A549 (cell line): ENCODE measurements around the gene EIF4EBP3.

Source experiments
- CEBPB ChIP-seq, 2 experiments: fragments of >200 bp in 1 of 2; sonication (Bioruptor Twin) in 1 of 2; formaldehyde crosslinking in 1 of 2; IDR thresholded peaks; 2 replicates each; pipeline ENCODE4 v1.6.1; 2012 to 2016
- CTCF ChIP-seq: fragments of >200 bp; sonication (Bioruptor Twin); formaldehyde crosslinking; IDR thresholded peaks from 3 replicates; pipeline ENCODE4 v1.5.1; 2016
- EHMT2 ChIP-seq: fragments of 200-600 bp; sonication (generic); IDR thresholded peaks from 2 replicates; pipeline ENCODE4 v1.6.1; 2016; ENCODE audit warnings: antibody characterized with exemption, low read depth, mild to moderate bottlenecking, moderate library complexity
- JUN ChIP-seq, 2 experiments: fragments of >200 bp; sonication (Bioruptor Twin); formaldehyde crosslinking; IDR thresholded peaks; 2 replicates in 1 of 2; 3 replicates in 1 of 2; pipeline ENCODE4 v1.6.1; 2016 to 2017
- KDM1A ChIP-seq: fragments of 200-600 bp; sonication (generic); IDR thresholded peaks from 2 replicates; pipeline ENCODE4 v1.6.1; 2016; ENCODE audit warnings: low read depth, mild to moderate bottlenecking
- MAZ ChIP-seq: fragments of 150-350 bp; IDR thresholded peaks from 2 replicates; pipeline ENCODE4 v1.6.1; 2014; ENCODE audit warnings: antibody characterized with exemption, low read depth, low read length, borderline replicate concordance
- POLR2A ChIP-seq: IDR thresholded peaks from 2 replicates; pipeline ENCODE4 v1.6.1; 2012; ENCODE audit warnings: mild to moderate bottlenecking, low read length
- POLR2AphosphoS2 ChIP-seq: conservative IDR thresholded peaks from 2 replicates; pipeline ENCODE4 v1.6.1; 2012; ENCODE audit warnings: low read length, improper control_type of control experiment, inconsistent platforms
- SMC3 ChIP-seq: fragments of >200 bp; sonication (Bioruptor Twin); formaldehyde crosslinking; IDR thresholded peaks from 3 replicates; pipeline ENCODE4 v1.6.1; 2018; ENCODE audit warnings: inconsistent platforms
- USF2 ChIP-seq: fragments of 450-650 bp; IDR thresholded peaks from 2 replicates; pipeline ENCODE4 v1.6.1; 2014; ENCODE audit warnings: antibody characterized with exemption
- ZC3H11A ChIP-seq: fragments of 450-650 bp; IDR thresholded peaks from 2 replicates; pipeline ENCODE4 v1.6.1; 2014; ENCODE audit warnings: antibody characterized with exemption, mild to moderate bottlenecking
- ZFP36 ChIP-seq: fragments of 450-650 bp; IDR thresholded peaks from 2 replicates; pipeline ENCODE4 v1.6.1; 2014; ENCODE audit warnings: borderline replicate concordance; ENCODE audit not compliant: partially characterized antibody

GRCh38 chr5:140548300-140548688, 832 bp downstream of the EIF4EBP3 start:
- TF ChIP-seq POLR2AphosphoS2 (no peak), MAZ (no peak), SMC3 (no peak), CTCF (no peak), POLR2A (no peak), ZFP36 (no peak), JUN (IDR thresholded peaks at IDR 0.05) (no peak), ZC3H11A (no peak), USF2 (no peak), EHMT2 (no peak), KDM1A (no peak), CEBPB (IDR thresholded peaks at IDR 0.05) (no peak)
